Endothelial cell of umbilical vein (primary cell): ENCODE data around the gene VPS26C. TPM values are rescaled to one million over a fixed set of nuclear protein-coding genes. Genes with fewer than 3 reads are reported as not detected.

ENCODE experiments used
- BruUV-seq: library from RNA; stranded (reverse); fragments of 400-500 nt; replicated peaks from 2 replicates; lab custom pipeline; 2021; lab: Mats Ljungman, UMichigan
- CTCF ChIA-PET: fragments of 300-600, 350-600 bp; sonication (Branson Sonifier 250); formaldehyde crosslinking; loops from one replicate; lab custom pipeline; 2021; ENCODE audit warnings: antibody characterized with exemption, inconsistent platforms; lab: Charles Lee
- POLR2A ChIA-PET: fragments of 300-600, 350-600 bp; sonication (Branson Sonifier 250); formaldehyde crosslinking; loops from one replicate; lab custom pipeline; 2021; ENCODE audit warnings: antibody characterized with exemption, inconsistent platforms; lab: Charles Lee
- DNase-seq: peaks from one replicate; pipeline ENCODE4 v3.0.0-alpha.2; 2011; ENCODE audit warnings: low read depth, low spot score
- FAIRE-seq: peaks from 2 replicates; lab custom pipeline; 2011; peaks lifted over from hg19 to GRCh38; lab: Jason Lieb, UNC
- H2AFZ ChIP-seq: 2 replicates; pipeline ENCODE4 v1.6.0; 2012; ENCODE audit warnings: low read depth, low read length, control low read depth, inconsistent platforms
- H3K27ac ChIP-seq: 2 replicates; pipeline ENCODE4 v1.5.1; 2011; ENCODE audit warnings: low read depth, mild to moderate bottlenecking, control low read depth, low read length, moderate library complexity; ENCODE audit not compliant: insufficient read depth
- H3K27me3 ChIP-seq, 2 experiments: 2 replicates each; pipeline versions ENCODE4 v1.6.0 to v1.6.1; 2011; ENCODE audit warnings: low read length in 2 of 2, mixed read lengths in 1 of 2; ENCODE audit not compliant: control insufficient read depth in 2 of 2, insufficient read depth in 2 of 2
- H3K36me3 ChIP-seq, 2 experiments: 2 replicates in 1 of 2; 3 replicates in 1 of 2; pipeline ENCODE4 v1.5.1; 2011; ENCODE audit warnings: low read length in 2 of 2, mild to moderate bottlenecking in 1 of 2, moderate library complexity in 1 of 2; ENCODE audit not compliant: control insufficient read depth in 2 of 2, insufficient read depth in 2 of 2; ENCODE audit errors: extremely low read depth in 1 of 2
- H3K4me1 ChIP-seq: 3 replicates; pipeline ENCODE4 v1.5.1; 2011; ENCODE audit warnings: mild to moderate bottlenecking, low read length; ENCODE audit not compliant: control insufficient read depth, insufficient read depth; ENCODE audit errors: extremely low read depth
- H3K4me2 ChIP-seq: 2 replicates; pipeline ENCODE4 v1.6.1; 2011; ENCODE audit warnings: low read length, control low read depth, mixed read lengths; ENCODE audit not compliant: insufficient read depth
- H3K4me3 ChIP-seq, 3 experiments: fragments of 200-600 bp in 1 of 3; sonication (generic), shearing (Covaris generic) in 1 of 3; replicated peaks in 1 of 3; 2 replicates each; pipeline ENCODE4 v1.5.1; 2011 to 2016; ENCODE audit warnings: control low read depth in 3 of 3, low read length in 3 of 3, mild to moderate bottlenecking in 2 of 3, inconsistent platforms in 1 of 3, low read depth in 1 of 3, moderate library complexity in 1 of 3; ENCODE audit not compliant: insufficient read depth in 1 of 3
- H3K79me2 ChIP-seq: 2 replicates; pipeline ENCODE4 v1.6.0; 2012; ENCODE audit warnings: low read length, inconsistent platforms; ENCODE audit not compliant: control insufficient read depth, insufficient read depth
- H3K9ac ChIP-seq: replicated peaks from 2 replicates; pipeline ENCODE3; 2011; ENCODE audit warnings: low read length, control low read depth; ENCODE audit not compliant: insufficient read depth; ENCODE audit errors: extremely low read depth
- H3K9me1 ChIP-seq: replicated peaks from 3 replicates; pipeline ENCODE4 v1.6.0; 2011; ENCODE audit warnings: mild to moderate bottlenecking, low read length; ENCODE audit not compliant: control insufficient read depth, insufficient read depth; ENCODE audit errors: extremely low read depth
- H3K9me3 ChIP-seq: replicated peaks from 2 replicates; pipeline ENCODE4 v1.5.1; 2012; ENCODE audit warnings: low read length, inconsistent platforms; ENCODE audit not compliant: control insufficient read depth, insufficient read depth
- H4K20me1 ChIP-seq: replicated peaks from 2 replicates; pipeline ENCODE3; 2011; ENCODE audit warnings: mild to moderate bottlenecking, low read length; ENCODE audit not compliant: control insufficient read depth, insufficient read depth; ENCODE audit errors: extremely low read depth
- EZH2 ChIP-seq: IDR thresholded peaks from 2 replicates; pipeline ENCODE4 v1.6.1; 2012; ENCODE audit warnings: borderline replicate concordance, low read depth, mild to moderate bottlenecking, moderate library complexity, low read length, inconsistent platforms; ENCODE audit not compliant: severe bottlenecking
- FOS ChIP-seq: IDR thresholded peaks from 2 replicates; pipeline ENCODE4 v1.6.1; 2011; ENCODE audit warnings: mild to moderate bottlenecking, low read length, moderate library complexity, borderline replicate concordance; ENCODE audit not compliant: insufficient read depth
- GATA2 ChIP-seq: IDR thresholded peaks from 2 replicates; pipeline ENCODE4 v1.7.0; 2011; ENCODE audit warnings: low read depth, mild to moderate bottlenecking, moderate library complexity, mixed read lengths, low read length; ENCODE audit not compliant: insufficient read length, insufficient read depth
- JUN ChIP-seq: IDR thresholded peaks from 2 replicates; pipeline ENCODE4 v1.6.1; 2011; ENCODE audit warnings: borderline replicate concordance, low read depth; ENCODE audit not compliant: insufficient read length, insufficient read depth
- MYC ChIP-seq: IDR thresholded peaks from one replicate; pipeline ENCODE4 v1.6.1; 2011; ENCODE audit warnings: mild to moderate bottlenecking, low read depth, low read length
- POLR2A ChIP-seq: IDR thresholded peaks from 2 replicates; pipeline ENCODE4 v1.6.1; 2012; ENCODE audit warnings: low read depth, mild to moderate bottlenecking, control low read depth, low read length
- POLR2AphosphoS5 ChIP-seq: IDR thresholded peaks from 2 replicates; pipeline ENCODE4 v1.6.1; 2012; ENCODE audit warnings: low read depth, mild to moderate bottlenecking, control low read depth, low read length, moderate library complexity; ENCODE audit not compliant: insufficient read depth
- dilution Hi-C: fragments of 300-500 bp; cut with MboI; formaldehyde crosslinking; loops from one replicate; pipeline ENCODE4 v1.15.0; 2019; ENCODE audit warnings: low sequenced_read_pairs; ENCODE audit not compliant: extremely low pct_ligation_motif_present
- intact Hi-C: fragments of 100-400 bp; cut with micrococcal nuclease; formaldehyde crosslinking; loops from one replicate; pipeline ENCODE4 v1.10.0; 2022
- polyA plus RNA-seq, 4 experiments: library from polyadenylated mRNA; depleted of rRNA in 3 of 4; stranded (reverse) in 3 of 4; unstranded in 1 of 4; fragments of >200 nt; gene quantifications; 2 replicates each; pipeline versions ENCODE4 v1.2.1 to v1.2.3, GENCODE V29; 2011 to 2012; ENCODE audit warnings: missing spikeins in 1 of 4
- total RNA-seq: library from RNA; stranded (reverse); gene quantifications from 2 replicates; pipeline ENCODE4 v1.2.3, GENCODE V29; 2021
- TF ChIP-seq, protein P1 (sequence below), 2 donors: IDR thresholded peaks; 1 replicate in 1 of 2; 2 replicates in 1 of 2; pipeline ENCODE4 v1.5.1; 2011; ENCODE audit warnings: low read length in 2 of 2, mild to moderate bottlenecking in 2 of 2, moderate library complexity in 2 of 2, control low read depth in 1 of 2, inconsistent platforms in 1 of 2, low read depth in 1 of 2; ENCODE audit not compliant: insufficient read depth in 1 of 2; ENCODE audit errors: extremely low read depth in 1 of 2
- TF ChIP-seq, protein P2 (sequence below): IDR thresholded peaks from 2 replicates; pipeline ENCODE4 v1.6.1; 2011; ENCODE audit not compliant: insufficient read depth, insufficient read length

Gene VPS26C
- total and polyA plus RNA-seq, 2 donors (not counting 3 experiments of a cell fraction or from before 2014, with no cell fraction given) = 35.2 to 53.7 TPM

DNA sequence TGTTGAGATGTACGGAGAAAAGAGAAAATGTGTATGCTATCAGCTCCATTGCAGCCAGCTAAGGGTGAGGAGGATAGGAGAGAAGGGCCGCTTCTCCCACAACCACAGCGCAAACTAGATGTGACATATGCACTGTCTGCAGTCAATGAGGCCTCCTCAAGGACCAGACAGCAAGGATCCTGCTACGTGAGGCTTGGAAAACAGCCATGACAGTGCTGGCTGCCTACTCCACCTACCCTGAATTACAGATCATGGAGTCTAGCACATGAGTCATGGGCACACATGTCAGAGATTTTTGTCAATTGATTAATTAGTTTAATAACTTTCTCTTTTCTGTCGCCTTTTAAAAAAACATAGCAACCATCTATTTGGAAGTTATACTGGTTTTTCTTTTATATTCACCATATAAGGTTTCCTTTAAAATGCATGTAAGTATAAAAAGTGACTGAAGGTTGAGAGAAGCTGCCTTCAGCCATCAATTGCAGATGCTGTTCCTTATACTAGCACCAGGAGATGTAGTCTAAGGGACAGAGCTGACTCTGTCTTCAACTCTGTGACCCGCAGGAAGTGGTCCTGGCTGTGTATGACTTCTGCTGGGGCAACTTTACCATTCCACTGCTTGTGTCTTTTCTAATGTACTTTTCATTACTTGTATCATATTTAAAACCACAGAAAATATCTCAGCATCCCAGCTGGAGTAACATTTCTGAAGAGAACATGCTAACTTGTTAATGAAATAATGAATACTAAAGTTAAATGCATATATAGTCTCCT lies 3.1 kb downstream of the VPS26C start:
- FAIRE-seq (no peak), DNase-seq (no peak)

More for the DNA sequence above, 3.1 kb downstream of the VPS26C start:
- Histone ChIP-seq H3K36me3 (peaks cover 0 to 2% of the 10 kb centered on the region in 2 experiments), H3K9ac (no peak overlapping the region), H3K4me2 (no peak overlapping the region), H3K9me3 (no peaks in the 10 kb centered on the region), H3K4me1 (peaks cover 13% of the 10 kb centered on the region), H3K9me1 (no peaks in the 10 kb centered on the region), H3K27ac (no peak overlapping the region), H3K4me3 (no peak overlapping the region), H3K27me3 (no peaks in the 10 kb centered on the region), H4K20me1 (peaks cover 2% of the 10 kb centered on the region), H2AFZ (no peak overlapping the region), H3K79me2 (peaks cover 60% of the 10 kb centered on the region)
- ChIA-PET CTCF (interaction anchor here (0.8 to 1.6 kb wide), 2 partner anchors 9 to 123 kb away, joined by 3 read pairs; no protein-coding TSS in a partner anchor), POLR2A (no interaction called here)
- TF ChIP-seq POLR2A (no peak), FOS (no peak), MYC (no peak), JUN (no peak), EZH2 (no peak), POLR2AphosphoS5 (no peak), GATA2 (no peak)
- TF ChIP-seq, protein P1, sequence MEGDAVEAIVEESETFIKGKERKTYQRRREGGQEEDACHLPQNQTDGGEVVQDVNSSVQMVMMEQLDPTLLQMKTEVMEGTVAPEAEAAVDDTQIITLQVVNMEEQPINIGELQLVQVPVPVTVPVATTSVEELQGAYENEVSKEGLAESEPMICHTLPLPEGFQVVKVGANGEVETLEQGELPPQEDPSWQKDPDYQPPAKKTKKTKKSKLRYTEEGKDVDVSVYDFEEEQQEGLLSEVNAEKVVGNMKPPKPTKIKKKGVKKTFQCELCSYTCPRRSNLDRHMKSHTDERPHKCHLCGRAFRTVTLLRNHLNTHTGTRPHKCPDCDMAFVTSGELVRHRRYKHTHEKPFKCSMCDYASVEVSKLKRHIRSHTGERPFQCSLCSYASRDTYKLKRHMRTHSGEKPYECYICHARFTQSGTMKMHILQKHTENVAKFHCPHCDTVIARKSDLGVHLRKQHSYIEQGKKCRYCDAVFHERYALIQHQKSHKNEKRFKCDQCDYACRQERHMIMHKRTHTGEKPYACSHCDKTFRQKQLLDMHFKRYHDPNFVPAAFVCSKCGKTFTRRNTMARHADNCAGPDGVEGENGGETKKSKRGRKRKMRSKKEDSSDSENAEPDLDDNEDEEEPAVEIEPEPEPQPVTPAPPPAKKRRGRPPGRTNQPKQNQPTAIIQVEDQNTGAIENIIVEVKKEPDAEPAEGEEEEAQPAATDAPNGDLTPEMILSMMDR (IDR thresholded peaks at IDR 0.05; ENCODE audit: extremely low read depth in 1 of 2, insufficient read depth in 1 of 2, low read depth in 1 of 2, low read length in 2 of 2) = no peak
- TF ChIP-seq, protein P2, sequence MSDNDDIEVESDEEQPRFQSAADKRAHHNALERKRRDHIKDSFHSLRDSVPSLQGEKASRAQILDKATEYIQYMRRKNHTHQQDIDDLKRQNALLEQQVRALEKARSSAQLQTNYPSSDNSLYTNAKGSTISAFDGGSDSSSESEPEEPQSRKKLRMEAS = no peak
- intact Hi-C loops (no loop called here), dilution Hi-C loops (no loop called here)
- no TSS peak for BruUV-seq
